ENCODE measurements around the gene HOXA7. TPM values are rescaled to one million over a fixed set of nuclear protein-coding genes. Genes with fewer than 3 reads are reported as not detected.

HOXA7 gene
- 1 to 10 TPM; 2.8 to 4.3 (median 3.6) TPM for total RNA-seq

DNA sequence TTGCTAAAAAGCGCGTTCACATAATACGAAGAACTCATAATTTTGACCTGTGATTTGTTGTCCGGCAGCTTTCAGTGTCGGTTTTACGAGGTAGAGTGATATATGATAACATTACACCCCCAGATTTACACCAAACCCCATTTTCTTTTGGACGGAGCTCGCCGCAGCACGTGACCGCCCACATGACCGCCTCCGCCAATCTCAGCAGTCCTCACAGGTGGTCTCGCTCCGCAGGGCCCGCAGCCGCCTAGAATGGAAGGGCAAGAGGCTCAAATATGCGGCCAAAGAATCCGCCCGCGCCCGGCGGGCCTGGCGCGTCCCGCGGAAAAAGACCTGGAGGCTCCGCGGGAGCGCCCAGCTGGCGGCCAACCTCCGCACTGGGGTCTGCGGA is at the start of gene HOXA7:
Gene HOXA7 (minus strand): TSS at position 168 of the 391 bp plus-strand sequence. CDS start 130 bp downstream, at position 38.
- TF ChIP-seq, protein P1, sequence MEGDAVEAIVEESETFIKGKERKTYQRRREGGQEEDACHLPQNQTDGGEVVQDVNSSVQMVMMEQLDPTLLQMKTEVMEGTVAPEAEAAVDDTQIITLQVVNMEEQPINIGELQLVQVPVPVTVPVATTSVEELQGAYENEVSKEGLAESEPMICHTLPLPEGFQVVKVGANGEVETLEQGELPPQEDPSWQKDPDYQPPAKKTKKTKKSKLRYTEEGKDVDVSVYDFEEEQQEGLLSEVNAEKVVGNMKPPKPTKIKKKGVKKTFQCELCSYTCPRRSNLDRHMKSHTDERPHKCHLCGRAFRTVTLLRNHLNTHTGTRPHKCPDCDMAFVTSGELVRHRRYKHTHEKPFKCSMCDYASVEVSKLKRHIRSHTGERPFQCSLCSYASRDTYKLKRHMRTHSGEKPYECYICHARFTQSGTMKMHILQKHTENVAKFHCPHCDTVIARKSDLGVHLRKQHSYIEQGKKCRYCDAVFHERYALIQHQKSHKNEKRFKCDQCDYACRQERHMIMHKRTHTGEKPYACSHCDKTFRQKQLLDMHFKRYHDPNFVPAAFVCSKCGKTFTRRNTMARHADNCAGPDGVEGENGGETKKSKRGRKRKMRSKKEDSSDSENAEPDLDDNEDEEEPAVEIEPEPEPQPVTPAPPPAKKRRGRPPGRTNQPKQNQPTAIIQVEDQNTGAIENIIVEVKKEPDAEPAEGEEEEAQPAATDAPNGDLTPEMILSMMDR (IDR thresholded peaks at IDR 0.05; ENCODE audit: low read depth): no peak

DNA sequence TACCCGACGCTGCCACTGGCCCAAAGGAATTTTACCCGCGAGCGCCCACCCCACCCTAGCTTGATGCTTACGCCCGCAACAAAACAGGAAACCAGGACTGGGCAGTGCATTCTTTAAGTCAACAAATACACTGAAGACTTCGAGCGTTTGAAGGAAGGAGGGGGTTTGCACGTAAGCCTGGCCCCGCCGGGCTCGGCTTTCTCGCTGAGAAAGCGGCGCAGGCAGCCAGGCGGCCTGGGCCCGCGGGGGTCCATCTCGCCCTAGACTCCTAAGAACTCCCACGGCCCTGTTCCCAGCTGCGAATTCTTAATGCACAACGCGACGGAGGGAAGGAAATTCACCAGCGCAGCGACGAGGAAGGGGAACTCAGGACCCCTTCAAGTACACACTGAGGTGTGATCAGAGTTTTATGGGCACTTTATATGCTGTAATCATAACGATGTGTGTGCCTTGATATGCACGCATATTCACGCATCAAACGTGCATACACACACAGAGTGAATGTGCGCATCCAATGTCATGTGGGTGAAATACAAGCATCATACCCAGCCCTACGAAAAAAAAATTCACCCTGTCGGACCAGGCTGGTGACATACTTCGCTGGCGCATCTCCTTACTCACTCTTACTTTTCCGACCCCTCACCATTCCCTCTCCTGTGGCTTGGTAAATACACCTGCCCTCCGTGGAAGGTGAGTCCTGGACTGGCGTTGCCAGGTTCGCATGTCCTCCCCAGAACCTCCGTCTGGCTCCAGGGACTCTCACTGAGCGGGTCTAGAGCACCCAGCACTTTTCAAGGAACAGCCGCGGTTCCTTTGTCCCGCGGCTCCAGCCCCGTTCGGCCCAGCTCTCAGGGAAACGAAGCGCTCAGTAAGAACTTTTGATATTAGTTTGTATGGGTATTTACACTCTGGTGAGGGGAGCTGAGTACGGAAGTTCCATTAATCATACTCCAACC is 49.1 kb upstream of the HOXA7 start:
- TF ChIP-seq, protein P1 (IDR thresholded peaks at IDR 0.05; ENCODE audit: low read depth): no peak

- TF ChIP-seq, protein P1 (IDR thresholded peaks at IDR 0.05; ENCODE audit: low read depth): no peak
Measured at GRCh38 chr7:27204851-27205322, 48.4 kb upstream of the HOXA7 start.

GRCh38 chr7:27203964-27204594 is 47.6 kb upstream of the HOXA7 start:
- TF ChIP-seq, protein P1 (IDR thresholded peaks at IDR 0.05; ENCODE audit: low read depth): no peak

DNA sequence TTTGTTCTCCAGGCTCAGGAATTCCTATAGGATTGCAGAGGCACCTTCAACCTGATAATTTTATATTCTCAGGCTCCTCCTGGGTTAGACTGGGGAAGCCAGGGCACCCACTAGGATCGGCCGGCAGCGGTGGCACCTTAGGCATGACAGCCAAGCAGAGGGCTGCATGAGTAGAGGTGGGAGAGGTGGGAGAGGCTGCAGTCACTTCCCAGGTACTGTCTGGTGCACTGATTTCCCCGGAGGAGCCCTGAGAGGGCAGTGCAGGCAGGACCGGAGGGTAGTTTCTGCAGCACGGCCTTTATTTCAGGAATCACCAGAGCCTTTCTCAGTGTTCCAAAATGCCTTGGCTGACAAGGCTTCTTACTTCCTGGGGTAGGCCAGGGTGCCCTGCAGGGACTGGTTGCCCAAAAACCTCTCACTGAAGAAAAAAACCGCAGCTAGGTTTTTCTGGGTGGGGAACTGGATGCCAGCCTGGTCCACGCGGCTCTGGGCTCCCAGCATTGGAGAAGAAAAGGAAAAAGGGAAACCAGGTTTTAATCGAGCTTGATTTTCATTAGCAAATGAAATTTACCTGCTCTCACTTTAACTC is 47.0 kb upstream of the HOXA7 start:
- TF ChIP-seq, protein P1 (IDR thresholded peaks at IDR 0.05; ENCODE audit: low read depth): no peak

- TF ChIP-seq, protein P1 (IDR thresholded peaks at IDR 0.05; ENCODE audit: low read depth): no peak
Measured at GRCh38 chr7:27202862-27203134, 46.3 kb upstream of the HOXA7 start.

Measured in subcutaneous adipose tissue (tissue), 4 donors.